ENCODE results near the gene GAS2. TPM values are rescaled to one million over a fixed set of nuclear protein-coding genes. Genes with fewer than 3 reads are reported as not detected.
A peak's percentile ranks its signal among the peaks of the same experiment; 100 is the strongest.

The GAS2 gene
- total and polyA plus RNA-seq, 2 donors from 2014 or later: 4.5 to 6.8 TPM

GRCh38 chr11:22807855-22808570 is 141.6 kb downstream of the GAS2 start:
- peak in 1 of 5 donors; percentile 11 for DNase-seq
- Histone ChIP-seq H3K9ac (ENCODE audit: low read length in 3 of 3) (no peak overlapping the region), H3K36me3 (ENCODE audit: control insufficient read depth in 2 of 3, insufficient read depth in 3 of 3, low read length in 3 of 3) (no peaks in the 10 kb centered on the region), H3K4me3 (ENCODE audit: low read length in 3 of 3) (no peak overlapping the region), H3K27me3 (ENCODE audit: control insufficient read depth, insufficient read depth, low read length) (no peaks in the 10 kb centered on the region), H3K9me3 (ENCODE audit: control insufficient read depth in 2 of 3, insufficient read depth in 1 of 3, low read length in 3 of 3) (no peaks in the 10 kb centered on the region), H3K4me1 (ENCODE audit: control insufficient read depth in 2 of 3, insufficient read depth in 2 of 3, low read depth in 1 of 3, low read length in 3 of 3) (no peaks in the 10 kb centered on the region), H3K27ac (ENCODE audit: low read depth in 2 of 2, low read length in 2 of 2) (no peak overlapping the region)
- no peak for FAIRE-seq
- intact Hi-C loops (cut with DNase I): no loop called here
- TF ChIP-seq, protein P1, sequence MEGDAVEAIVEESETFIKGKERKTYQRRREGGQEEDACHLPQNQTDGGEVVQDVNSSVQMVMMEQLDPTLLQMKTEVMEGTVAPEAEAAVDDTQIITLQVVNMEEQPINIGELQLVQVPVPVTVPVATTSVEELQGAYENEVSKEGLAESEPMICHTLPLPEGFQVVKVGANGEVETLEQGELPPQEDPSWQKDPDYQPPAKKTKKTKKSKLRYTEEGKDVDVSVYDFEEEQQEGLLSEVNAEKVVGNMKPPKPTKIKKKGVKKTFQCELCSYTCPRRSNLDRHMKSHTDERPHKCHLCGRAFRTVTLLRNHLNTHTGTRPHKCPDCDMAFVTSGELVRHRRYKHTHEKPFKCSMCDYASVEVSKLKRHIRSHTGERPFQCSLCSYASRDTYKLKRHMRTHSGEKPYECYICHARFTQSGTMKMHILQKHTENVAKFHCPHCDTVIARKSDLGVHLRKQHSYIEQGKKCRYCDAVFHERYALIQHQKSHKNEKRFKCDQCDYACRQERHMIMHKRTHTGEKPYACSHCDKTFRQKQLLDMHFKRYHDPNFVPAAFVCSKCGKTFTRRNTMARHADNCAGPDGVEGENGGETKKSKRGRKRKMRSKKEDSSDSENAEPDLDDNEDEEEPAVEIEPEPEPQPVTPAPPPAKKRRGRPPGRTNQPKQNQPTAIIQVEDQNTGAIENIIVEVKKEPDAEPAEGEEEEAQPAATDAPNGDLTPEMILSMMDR (IDR thresholded peaks at IDR 0.05; ENCODE audit: borderline replicate concordance, extremely low read depth, insufficient read depth): no peak

DNA sequence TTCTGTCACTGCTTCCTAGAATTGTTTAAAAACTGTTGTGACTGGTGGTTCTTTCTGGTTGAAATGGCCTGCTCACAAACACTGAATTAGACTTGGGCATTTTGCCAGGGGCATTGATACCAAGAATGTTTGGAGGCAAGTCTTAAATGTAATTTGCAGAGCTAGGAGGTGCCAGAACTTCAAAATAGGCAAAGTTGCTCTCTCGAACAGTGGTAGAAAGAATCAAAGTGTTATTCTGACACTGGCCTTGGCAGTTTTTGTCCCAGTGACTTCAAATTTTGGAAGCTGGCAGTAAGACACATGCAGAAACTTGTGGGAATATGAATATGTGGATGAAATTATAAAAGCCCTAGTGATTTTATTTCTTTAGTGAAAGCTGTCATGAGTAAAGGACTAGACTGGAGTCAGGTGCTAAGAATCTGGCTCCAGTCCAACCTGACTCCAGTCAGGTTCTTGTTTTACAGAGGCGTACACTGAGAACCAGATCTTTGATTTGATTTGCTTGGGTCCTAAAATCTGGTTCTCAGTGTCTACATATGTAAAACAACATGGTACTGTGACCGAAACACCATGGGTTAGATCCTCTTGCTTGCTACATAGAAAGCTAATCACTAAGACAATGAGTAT is 142.3 kb downstream of the GAS2 start:
- FAIRE-seq: no peak
- Histone ChIP-seq H3K9ac (ENCODE audit: low read length in 3 of 3) (no peak overlapping the region), H3K9me3 (ENCODE audit: control insufficient read depth in 2 of 3, insufficient read depth in 1 of 3, low read length in 3 of 3) (no peaks in the 10 kb centered on the region), H3K4me3 (ENCODE audit: low read length in 3 of 3) (no peak overlapping the region), H3K36me3 (ENCODE audit: control insufficient read depth in 2 of 3, insufficient read depth in 3 of 3, low read length in 3 of 3) (no peaks in the 10 kb centered on the region), H3K27ac (ENCODE audit: low read depth in 2 of 2, low read length in 2 of 2) (no peak overlapping the region), H3K27me3 (ENCODE audit: control insufficient read depth, insufficient read depth, low read length) (no peaks in the 10 kb centered on the region), H3K4me1 (ENCODE audit: control insufficient read depth in 2 of 3, insufficient read depth in 2 of 3, low read depth in 1 of 3, low read length in 3 of 3) (no peaks in the 10 kb centered on the region)
- TF ChIP-seq, protein P1 (IDR thresholded peaks at IDR 0.05; ENCODE audit: borderline replicate concordance, extremely low read depth, insufficient read depth): no peak
- peak in 1 of 5 donors; percentile 26 for DNase-seq
- intact Hi-C loops (cut with DNase I): no loop called here

DNA sequence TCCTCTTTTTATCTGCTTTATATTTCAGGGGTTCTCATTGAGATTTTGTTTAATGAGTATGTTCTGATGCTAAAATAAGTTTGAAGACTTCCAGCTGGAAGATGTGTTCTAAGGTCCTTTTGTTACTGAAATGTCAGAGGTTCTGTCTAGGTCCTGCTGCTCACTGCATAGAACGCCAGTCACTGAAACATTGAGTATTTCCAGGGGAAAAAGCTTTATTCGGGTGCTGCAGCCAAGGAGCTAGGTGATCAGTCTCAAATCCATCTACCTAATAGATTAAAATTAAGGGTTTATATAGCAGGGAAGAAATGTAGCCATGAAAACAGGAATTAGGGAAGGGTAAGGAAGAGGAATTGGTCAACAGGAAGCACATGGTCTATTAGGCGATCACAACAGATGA is 143.5 kb downstream of the GAS2 start:
- no peaks in the 10 kb centered on the region for H3K36me3 ChIP-seq (ENCODE audit: control insufficient read depth in 2 of 3, insufficient read depth in 3 of 3, low read length in 3 of 3)
- TF ChIP-seq, protein P1 (IDR thresholded peaks at IDR 0.05; ENCODE audit: borderline replicate concordance, extremely low read depth, insufficient read depth): no peak
- no peaks in the 10 kb centered on the region for H3K4me1 ChIP-seq (ENCODE audit: control insufficient read depth in 2 of 3, insufficient read depth in 2 of 3, low read depth in 1 of 3, low read length in 3 of 3)
- no peak overlapping the region for H3K27ac ChIP-seq (ENCODE audit: low read depth in 2 of 2, low read length in 2 of 2)
- DNase-seq: no peak
- H3K27me3 ChIP-seq (ENCODE audit: control insufficient read depth, insufficient read depth, low read length): no peaks in the 10 kb centered on the region
- H3K4me3 ChIP-seq (ENCODE audit: low read length in 3 of 3): no peak overlapping the region
- FAIRE-seq: no peak
- H3K9ac ChIP-seq (ENCODE audit: low read length in 3 of 3): no peak overlapping the region
- H3K9me3 ChIP-seq (ENCODE audit: control insufficient read depth in 2 of 3, insufficient read depth in 1 of 3, low read length in 3 of 3): no peaks in the 10 kb centered on the region
- intact Hi-C loops (cut with DNase I): no loop called here
